NCI-H446 (cell line): ENCODE measurements around the gene HEXD.
"Not testable (repeated sequence)": the region's sequence is repeated elsewhere in the genome, so short reads cannot be mapped to it uniquely, and the experiment has no call there.

Source experiments
- DNase-seq, 2 experiments: peaks; one replicate each; lab custom pipeline; 2025; lab: John Stamatoyannopoulos, UW

HEXD gene

GRCh38 chr17:82440991-82441627 lies 23.0 kb downstream of the HEXD start:
- peak in 1 of 2 experiments; percentile 20 for DNase-seq

GRCh38 chr17:82441691-82442487 lies 23.7 kb downstream of the HEXD start:
- no peak for DNase-seq

GRCh38 chr17:82442643-82443464 lies 24.7 kb downstream of the HEXD start:
- DNase-seq = no peak

- no peak for DNase-seq
Measured at GRCh38 chr17:82443465-82444283, 25.5 kb downstream of the HEXD start.

GRCh38 chr17:82444284-82444893 lies 26.2 kb downstream of the HEXD start:
- DNase-seq = no peak

DNA sequence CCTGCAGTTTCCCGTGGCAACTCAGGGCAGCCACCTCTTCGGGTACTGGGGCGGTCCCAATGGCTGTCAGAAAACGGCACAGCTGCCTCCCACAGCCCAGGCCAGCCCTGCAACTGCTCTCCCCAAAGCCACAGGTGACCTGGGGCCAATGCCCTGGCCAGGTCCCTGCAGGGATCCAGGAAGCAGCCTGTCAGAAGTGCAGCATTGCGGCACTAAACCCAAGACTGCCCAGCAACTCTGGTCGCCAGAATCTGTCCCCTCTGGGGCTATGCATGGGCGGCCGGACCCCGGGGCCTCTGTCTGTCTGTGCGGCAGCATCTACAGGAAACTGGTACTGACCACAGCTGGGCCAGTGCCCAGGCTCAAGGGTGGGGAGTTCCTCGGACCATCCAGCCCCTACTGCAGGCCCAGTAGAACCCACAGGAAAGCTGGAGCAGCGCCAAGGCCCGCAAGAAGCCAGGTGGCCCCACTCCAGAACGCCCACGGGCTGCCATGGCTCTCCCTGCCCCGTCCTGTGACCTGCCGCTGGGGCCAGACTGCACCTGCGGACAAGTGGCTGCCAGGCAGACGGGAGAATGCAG lies 26.9 kb downstream of the HEXD start:
- DNase-seq = no peak

DNA sequence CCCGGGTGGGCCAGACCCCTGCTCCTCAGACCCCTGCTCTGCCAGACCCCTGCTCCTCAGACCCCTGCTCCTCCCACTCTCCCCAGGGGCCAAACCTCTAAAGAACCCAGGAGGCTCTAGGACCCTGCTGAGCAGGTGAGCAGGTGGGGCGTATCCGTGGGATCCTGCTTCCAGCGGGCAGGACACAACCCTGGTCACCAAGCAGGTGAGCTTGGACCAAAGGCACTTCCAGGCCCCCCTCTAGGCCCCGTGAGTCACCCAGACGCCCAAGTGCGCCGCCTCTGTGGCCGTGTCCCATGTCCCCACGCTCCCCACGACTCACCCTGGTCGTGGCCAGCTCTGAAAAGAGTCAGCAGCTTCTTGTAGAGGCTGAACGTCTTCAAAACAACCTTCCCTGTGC lies 27.4 kb downstream of the HEXD start:
- DNase-seq = no peak

DNA sequence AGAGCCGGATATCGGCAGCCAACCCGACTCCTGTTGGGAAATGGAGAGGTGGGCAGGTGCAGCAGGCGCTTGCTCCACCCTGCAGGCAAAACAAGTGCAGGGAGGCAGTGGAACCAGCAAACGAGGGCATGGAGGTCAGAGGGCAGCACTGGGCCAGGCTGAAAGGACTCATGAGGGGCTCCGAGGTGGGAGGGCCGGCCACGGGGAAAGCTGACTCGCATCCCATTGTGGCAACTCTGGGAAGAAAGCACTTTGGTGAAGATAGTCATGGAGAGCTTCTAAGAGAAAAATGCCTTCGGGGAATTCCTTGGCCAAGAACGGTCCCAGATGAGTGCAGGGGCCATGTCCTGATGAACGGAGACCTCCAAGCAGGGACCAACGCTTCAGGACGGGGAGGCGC lies 28.0 kb downstream of the HEXD start:
- no peak for DNase-seq

DNA sequence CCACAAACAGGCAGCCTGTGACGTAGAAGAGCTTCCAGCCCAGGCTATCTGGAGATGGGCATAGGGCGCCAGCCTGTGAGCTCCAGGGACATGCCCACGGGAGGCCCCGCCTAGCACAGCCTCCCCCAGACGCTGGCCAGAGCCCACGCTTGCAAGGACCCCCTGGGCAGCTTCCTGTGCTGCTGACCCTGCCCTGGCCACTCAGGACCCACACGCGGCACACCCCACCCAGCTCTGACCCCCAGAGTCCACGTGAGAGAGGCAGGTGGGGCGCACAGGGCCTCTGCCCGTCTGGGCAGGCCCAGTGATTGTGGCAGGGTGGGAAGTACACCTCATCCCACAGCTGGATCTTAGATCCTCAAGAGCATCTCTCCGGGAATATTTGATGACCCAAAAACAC lies 28.5 kb downstream of the HEXD start:
- no peak for DNase-seq

DNA sequence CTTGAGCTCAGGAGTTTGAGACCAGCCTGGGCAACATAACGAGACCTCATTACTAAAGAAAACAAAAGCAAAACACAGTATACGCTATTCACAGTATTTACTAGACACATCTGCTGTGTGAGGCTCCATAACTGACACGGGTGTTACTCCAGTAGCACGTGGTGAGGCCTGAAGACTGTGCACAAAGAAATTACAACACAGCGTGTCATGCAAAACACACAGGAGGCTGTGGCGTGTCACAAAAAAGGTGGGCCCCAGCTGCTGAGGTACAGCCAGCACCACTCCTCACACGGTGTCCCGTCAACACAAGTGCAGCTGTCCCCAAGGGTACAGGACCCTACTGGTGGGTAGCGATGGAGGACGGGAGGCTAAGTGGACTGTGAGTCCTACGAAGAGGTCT lies 29.7 kb downstream of the HEXD start:
- DNase-seq = no peak

DNA sequence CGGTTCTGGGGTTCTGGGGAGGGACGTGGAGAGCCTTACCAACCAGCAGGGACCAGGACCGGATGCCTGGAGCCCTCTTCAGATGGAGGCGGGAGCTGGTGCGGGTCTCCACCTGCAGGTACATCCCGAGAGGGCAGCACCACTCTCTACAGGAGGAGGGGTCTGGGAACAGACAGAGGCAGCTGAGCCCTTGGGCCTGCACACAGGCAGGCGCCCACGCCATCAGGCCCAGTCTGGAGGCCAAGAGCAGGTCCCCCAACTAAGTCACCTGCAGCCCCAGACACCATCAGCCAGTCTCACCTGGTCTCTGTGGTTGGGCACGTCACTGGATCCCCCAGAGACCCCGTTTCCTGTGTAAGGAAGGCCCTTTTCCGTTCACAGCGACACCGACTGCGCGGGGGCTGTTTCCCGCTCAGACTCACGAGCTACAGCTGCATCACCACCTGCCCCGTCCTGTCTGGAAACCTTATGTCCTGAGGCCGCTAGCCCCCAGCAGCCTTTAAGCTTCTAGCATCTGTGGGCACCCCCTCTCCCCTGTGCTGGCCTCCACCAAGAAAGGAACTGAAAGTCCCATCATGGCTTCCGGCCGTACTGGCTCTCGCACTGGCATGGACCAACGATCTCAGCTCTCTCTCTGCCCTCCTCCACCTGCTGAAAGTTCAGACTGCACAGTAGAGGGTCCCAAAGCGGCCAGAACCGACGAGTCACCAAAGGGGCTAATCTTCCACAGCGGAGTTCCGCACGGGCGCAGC lies 31.2 kb downstream of the HEXD start:
- no peak for DNase-seq

GRCh38 chr17:82449883-82450356 lies 31.8 kb downstream of the HEXD start:
- DNase-seq = no peak

- peak; percentile 88 to 96 for DNase-seq
Measured at GRCh38 chr17:82450357-82451106, 32.4 kb downstream of the HEXD start, which contains the start of gene CYBC1. CYBC1 (minus strand) TSS chr17:82450752; CDS start chr17:82449254, 1,498 bp downstream.

- no peak for DNase-seq
Measured at GRCh38 chr17:82452162-82452561, 34.0 kb downstream of the HEXD start.

- not testable (repeated sequence) for DNase-seq
Measured at GRCh38 chr17:82453151-82453550, 35.0 kb downstream of the HEXD start.

DNA sequence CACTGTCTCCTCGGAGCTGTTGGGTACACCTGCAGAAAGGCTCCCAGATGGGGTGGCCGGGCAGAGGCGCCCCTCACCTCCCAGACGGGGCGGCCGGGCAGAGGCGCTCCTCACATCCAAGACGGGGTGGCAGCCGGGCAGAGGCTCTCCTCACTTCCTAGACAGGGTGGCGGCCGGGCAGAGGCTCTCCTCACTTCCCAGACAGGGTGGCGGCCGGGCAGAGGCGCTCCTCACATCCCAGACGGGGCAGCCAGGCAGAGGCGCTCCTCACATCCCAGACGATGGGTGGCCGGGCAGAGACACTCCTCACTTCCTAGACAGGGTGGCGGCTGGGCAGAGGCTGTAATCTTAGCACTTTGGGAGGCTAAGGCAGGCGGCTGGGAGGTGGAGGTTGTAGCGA lies 35.6 kb downstream of the HEXD start:
- not testable (repeated sequence) for DNase-seq

DNA sequence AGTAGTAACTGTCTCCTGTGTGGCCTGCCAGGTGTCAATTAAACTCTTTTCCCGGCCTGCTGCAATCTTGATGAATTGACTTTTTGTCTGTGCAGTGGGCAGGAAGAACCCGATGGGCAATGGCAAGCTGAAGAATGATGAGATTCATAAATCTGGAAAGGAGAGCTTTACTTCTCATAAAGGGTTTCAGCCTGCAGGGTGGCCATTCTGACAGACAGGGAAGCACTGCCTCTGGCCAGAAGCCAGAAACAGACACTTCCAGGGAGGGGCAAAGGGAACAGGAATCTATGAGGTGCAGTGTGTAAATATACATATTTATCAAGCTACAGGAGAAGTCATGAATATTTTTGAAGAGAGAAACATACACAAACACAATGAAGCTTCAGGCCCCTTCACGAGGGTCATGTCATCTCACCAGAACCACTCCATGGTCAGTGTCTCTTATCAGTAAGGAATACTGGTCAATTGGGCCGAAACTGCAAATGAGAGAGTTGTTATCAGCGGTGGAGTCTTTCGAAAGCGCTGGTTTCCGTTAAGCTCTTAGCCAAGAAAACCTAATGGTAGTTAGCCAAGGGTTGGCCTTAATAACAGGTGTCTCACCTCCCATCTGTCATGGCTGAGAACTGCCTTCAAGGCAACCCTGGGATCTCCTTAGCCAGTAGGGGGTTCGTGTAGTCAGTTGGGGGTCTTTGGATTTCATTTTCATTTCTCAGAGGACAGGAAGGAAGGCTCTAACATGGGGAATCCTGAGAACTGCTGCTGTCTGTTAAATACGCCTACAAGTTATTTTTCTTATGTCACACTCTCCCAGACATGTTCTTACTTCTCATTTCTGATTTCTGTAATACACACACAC lies 39.2 kb downstream of the HEXD start:
- DNase-seq = no peak

DNA sequence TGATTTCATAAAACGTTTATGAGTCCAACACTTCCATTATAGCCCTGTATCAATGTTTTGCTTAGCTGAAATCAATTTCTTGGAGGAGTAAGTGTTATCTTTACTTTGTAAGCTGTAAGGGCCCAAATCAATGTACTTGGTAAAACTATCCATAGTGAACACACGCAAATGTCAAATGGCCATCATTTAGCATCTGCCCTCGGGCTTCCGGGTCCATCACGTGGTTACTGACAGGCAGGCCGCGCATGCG lies 39.7 kb downstream of the HEXD start:
- no peak for DNase-seq
